HG02798 (cell line): ENCODE data around the gene NIPA2.

ENCODE experiments used
- ATAC-seq: cut with Tn5 transposase; IDR thresholded peaks from one replicate; pipeline ENCODE4 v1.9.1; 2021; ENCODE audit warnings: mild to moderate bottlenecking; ENCODE audit not compliant: unreplicated experiment, poor library complexity

Gene NIPA2

DNA sequence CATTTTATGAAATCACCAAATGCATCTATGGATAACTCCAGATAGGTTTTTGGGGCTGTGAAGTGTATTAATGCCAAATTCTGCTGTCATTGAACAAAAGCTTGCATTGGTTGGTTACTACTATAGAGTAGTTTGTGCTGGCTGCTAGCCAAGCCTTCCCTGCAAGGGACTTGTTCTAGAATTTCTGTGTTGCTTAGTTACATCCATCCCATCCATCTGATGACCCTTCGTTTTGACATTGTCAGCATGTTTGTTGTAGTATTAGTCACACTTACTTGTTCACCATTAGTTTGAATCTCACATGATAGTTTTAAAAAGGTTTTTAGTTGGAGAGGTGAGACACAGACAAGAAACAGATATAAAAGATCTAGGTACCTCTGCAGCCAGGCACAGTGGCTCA lies 7.0 kb upstream of the NIPA2 start:
- ATAC-seq: no peak

- no peak for ATAC-seq
Measured at GRCh38 chr15:22839046-22839695, 705 bp downstream of the NIPA2 start.

GRCh38 chr15:22844421-22845288 lies 6.2 kb downstream of the NIPA2 start:
- ATAC-seq: no peak

GRCh38 chr15:22845289-22845900 lies 6.9 kb downstream of the NIPA2 start:
- ATAC-seq: no peak

DNA sequence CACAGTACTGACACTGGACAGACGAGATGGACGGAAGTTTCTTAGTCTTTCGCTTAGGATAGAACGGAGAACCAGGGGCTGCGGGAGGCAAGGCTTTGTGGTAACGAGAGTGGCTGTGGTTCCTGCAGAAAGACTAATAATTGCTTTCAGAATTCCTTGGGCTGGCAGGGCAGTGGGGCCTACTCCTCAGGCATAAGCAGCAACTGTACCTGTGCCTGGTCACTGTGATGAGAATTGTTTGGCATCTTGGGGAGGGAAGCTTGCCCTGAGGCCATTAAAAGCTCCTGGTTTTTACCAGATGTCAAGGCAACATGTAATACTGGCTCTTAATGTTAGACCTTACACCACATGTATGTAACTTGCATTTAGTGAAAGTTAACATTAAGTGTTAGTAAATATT lies 7.6 kb downstream of the NIPA2 start:
- no peak for ATAC-seq

GRCh38 chr15:22850055-22850454 lies 11.6 kb downstream of the NIPA2 start:
- ATAC-seq: no peak

GRCh38 chr15:22851513-22851912 lies 13.0 kb downstream of the NIPA2 start:
- no peak for ATAC-seq

GRCh38 chr15:22855791-22856190 lies 17.3 kb downstream of the NIPA2 start:
- no peak for ATAC-seq

GRCh38 chr15:22856659-22857058 lies 18.2 kb downstream of the NIPA2 start:
- ATAC-seq: no peak

- ATAC-seq: no peak
Measured at GRCh38 chr15:22861161-22861560, 22.7 kb downstream of the NIPA2 start.

DNA sequence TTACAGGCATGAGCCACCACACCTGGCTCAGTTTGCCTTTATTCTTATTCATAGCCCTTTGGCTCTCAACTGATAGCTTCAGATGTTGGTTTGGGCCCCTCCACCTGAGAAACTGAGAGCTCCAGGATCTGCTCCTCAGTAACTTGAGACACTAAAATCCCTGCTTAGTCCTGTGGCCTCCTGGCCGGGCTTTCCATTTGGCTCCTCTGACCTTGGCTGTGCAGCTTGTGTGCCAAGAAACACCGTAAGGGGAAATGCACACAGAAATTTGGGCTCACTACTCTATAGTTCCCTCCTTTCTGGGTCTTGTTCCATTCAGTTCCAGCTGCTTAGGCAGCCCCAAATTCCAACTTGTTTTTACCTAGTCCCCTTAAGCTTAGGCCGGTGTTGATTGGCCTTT lies 24.9 kb downstream of the NIPA2 start:
- ATAC-seq: no peak

GRCh38 chr15:22866079-22866478 lies 27.6 kb downstream of the NIPA2 start:
- ATAC-seq: no peak

- no peak for ATAC-seq
Measured at GRCh38 chr15:22867886-22868285, 29.4 kb downstream of the NIPA2 start.

GRCh38 chr15:22868495-22868894 lies 30.0 kb downstream of the NIPA2 start:
- no peak for ATAC-seq

GRCh38 chr15:22868928-22869327 lies 30.5 kb downstream of the NIPA2 start:
- ATAC-seq: no peak

- no peak for ATAC-seq
Measured at GRCh38 chr15:22869856-22870255, 31.4 kb downstream of the NIPA2 start.

- ATAC-seq: no peak
Measured at GRCh38 chr15:22870865-22871264, 32.4 kb downstream of the NIPA2 start.

GRCh38 chr15:22871481-22872086 lies 33.1 kb downstream of the NIPA2 start:
- ATAC-seq: no peak

DNA sequence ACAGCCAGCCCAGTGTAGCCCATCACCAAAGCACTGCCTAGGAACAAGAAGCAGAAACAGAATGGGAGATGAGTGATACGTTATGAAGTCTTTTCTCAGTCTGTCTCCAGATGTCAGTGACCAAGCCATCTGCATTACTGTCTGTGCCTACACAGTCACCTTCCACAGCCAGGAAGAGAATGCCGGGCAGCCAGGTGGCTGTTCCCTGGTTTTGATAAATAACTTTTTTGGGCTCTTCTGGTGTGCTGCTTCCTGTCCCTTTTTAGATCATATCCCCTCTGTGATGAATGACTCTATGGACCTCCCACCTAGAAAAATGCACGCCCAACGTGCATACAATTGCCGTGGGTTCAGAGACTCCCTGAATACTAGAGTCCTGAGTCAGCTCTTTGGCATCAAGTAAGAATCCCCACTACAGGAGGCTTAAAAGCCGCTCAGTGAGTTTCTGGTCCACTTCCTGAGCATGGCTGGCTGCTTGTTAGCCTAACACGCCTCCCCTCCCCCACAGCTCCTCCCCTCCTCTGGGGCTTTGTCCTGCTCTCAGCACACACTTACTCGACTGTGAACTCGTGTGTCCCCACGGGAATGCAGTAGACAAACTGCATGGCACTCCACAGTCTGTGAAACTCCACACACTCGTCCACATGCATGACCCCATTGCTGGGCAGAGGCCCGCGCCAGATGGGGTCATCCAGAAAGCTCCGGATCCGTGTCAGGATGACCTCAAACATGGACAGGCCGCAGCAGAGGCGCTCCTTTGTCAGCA lies 34.7 kb downstream of the NIPA2 start:
- ATAC-seq: no peak

DNA sequence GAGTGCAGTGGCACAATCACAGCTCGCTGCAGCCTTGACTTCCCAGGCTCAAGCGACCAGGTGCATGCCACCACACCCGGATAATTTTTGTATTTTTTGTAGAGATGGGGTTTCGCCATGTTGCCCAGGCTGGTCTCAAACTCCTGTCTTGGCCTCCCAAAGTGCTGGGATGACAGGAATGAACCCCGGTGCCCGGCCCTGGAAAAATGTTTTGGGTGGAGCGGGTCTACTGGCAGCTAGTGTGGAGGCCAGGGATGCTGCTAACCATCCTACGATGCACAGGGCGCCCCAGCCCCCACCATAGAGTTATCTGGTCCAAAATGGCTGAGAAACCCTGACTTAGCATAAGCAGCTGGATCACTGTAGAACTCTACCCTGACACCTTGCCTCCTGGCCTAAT lies 35.4 kb downstream of the NIPA2 start:
- ATAC-seq: no peak
